GM23338 (cell line): Measurements from ENCODE around the gene SPATA13. TPM values are rescaled to one million over a fixed set of nuclear protein-coding genes. Genes with fewer than 3 reads are reported as not detected.

Experiments used
- ATAC-seq: fragments of 200-7000 bp; cut with Tn5 transposase; 3 replicates; pipeline ENCODE4 v1.9.1; 2020
- DNase-seq: peaks from one replicate; pipeline ENCODE4 v3.0.0-alpha.2; 2015; ENCODE audit warnings: low spot score
- H2AFZ ChIP-seq: fragments of 200-600 bp; sonication (generic); 2 replicates; pipeline ENCODE4 v1.8.0; 2016; ENCODE audit warnings: antibody characterized with exemption, mild to moderate bottlenecking, moderate library complexity
- H3F3A ChIP-seq: fragments of 200-600 bp; sonication (generic); replicated peaks from 2 replicates; pipeline ENCODE4 v1.8.0; 2017; ENCODE audit warnings: antibody characterized with exemption, mixed run types, low read depth
- H3K27ac ChIP-seq: fragments of 200-600 bp; sonication (generic); 2 replicates; pipeline ENCODE4 v1.6.1; 2016; ENCODE audit warnings: low read depth
- H3K27me3 ChIP-seq: fragments of 200-600 bp; sonication (generic); 2 replicates; pipeline ENCODE4 v1.8.0; 2016; ENCODE audit warnings: mild to moderate bottlenecking, mixed run types, moderate library complexity; ENCODE audit not compliant: insufficient read depth
- H3K36me3 ChIP-seq: fragments of 200-600 bp; sonication (generic); 2 replicates; pipeline ENCODE4 v1.8.0; 2016; ENCODE audit warnings: mild to moderate bottlenecking; ENCODE audit not compliant: insufficient read depth
- H3K4me1 ChIP-seq: fragments of 200-600 bp; sonication (generic); 2 replicates; pipeline ENCODE4 v1.8.0; 2016; ENCODE audit warnings: mild to moderate bottlenecking, moderate library complexity; ENCODE audit not compliant: insufficient read depth
- H3K4me2 ChIP-seq: fragments of 200-600 bp; sonication (generic); 2 replicates; pipeline ENCODE4 v1.7.1; 2017; ENCODE audit warnings: mixed run types
- H3K4me3 ChIP-seq: fragments of 200-600 bp; sonication (generic); 2 replicates; pipeline ENCODE4 v1.6.1; 2016; ENCODE audit warnings: mixed run types
- H3K79me2 ChIP-seq: fragments of 200-600 bp; sonication (generic); replicated peaks from 2 replicates; pipeline ENCODE4 v1.8.0; 2017; ENCODE audit warnings: mild to moderate bottlenecking; ENCODE audit not compliant: insufficient read depth
- H3K9me2 ChIP-seq: fragments of 200-600 bp; sonication (generic); 2 replicates; pipeline ENCODE4 v1.8.0; 2017; ENCODE audit not compliant: insufficient read depth
- H4K20me1 ChIP-seq: fragments of 200-600 bp; sonication (generic); replicated peaks from 2 replicates; pipeline ENCODE4 v1.8.0; 2017; ENCODE audit warnings: mild to moderate bottlenecking; ENCODE audit not compliant: insufficient read depth
- H3K27ac Mint-ChIP-seq: 2 replicates; pipeline ENCODE4 v1.8.0; 2020; ENCODE audit warnings: inconsistent platforms, mild to moderate bottlenecking, moderate library complexity, mixed read lengths
- H3K27me3 Mint-ChIP-seq: 3 replicates; pipeline ENCODE4 v1.8.0; 2022; ENCODE audit warnings: low read depth, mild to moderate bottlenecking, moderate library complexity, mixed read lengths, inconsistent platforms; ENCODE audit not compliant: insufficient read depth, poor library complexity
- H3K36me3 Mint-ChIP-seq: 3 replicates; pipeline ENCODE4 v1.8.0; 2021; ENCODE audit warnings: low read depth, mild to moderate bottlenecking, inconsistent platforms, moderate library complexity, mixed read lengths
- H3K4me1 Mint-ChIP-seq: 3 replicates; pipeline ENCODE4 v1.8.0; 2020; ENCODE audit warnings: mild to moderate bottlenecking, inconsistent platforms, mixed read lengths
- H3K4me3 Mint-ChIP-seq: 3 replicates; pipeline ENCODE4 v1.8.0; 2021; ENCODE audit warnings: moderate library complexity, mild to moderate bottlenecking, inconsistent platforms, mixed read lengths
- H3K9me3 Mint-ChIP-seq: 3 replicates; pipeline ENCODE4 v1.8.0; 2020; ENCODE audit warnings: moderate library complexity, mild to moderate bottlenecking, inconsistent platforms, mixed read lengths
- EZH2 ChIP-seq: fragments of 200-600 bp; sonication (generic); IDR thresholded peaks from one replicate; pipeline ENCODE4 v1.8.0; 2017; ENCODE audit warnings: antibody characterized with exemption, mild to moderate bottlenecking, low read depth; ENCODE audit not compliant: unreplicated experiment
- JUNB ChIP-seq: IDR thresholded peaks from one replicate; pipeline ENCODE4 v1.6.1; 2016; ENCODE audit warnings: antibody characterized with exemption; ENCODE audit not compliant: unreplicated experiment
- NANOG ChIP-seq: IDR thresholded peaks from 2 replicates; pipeline ENCODE4 v1.6.1; 2016; ENCODE audit warnings: antibody characterized with exemption, borderline replicate concordance
- POLR2AphosphoS5 ChIP-seq: IDR thresholded peaks from 2 replicates; pipeline ENCODE4 v1.6.1; 2016; ENCODE audit warnings: antibody characterized with exemption, low read depth
- STAT1 ChIP-seq: IDR thresholded peaks from one replicate; pipeline ENCODE4 v1.6.1; 2016; ENCODE audit warnings: antibody characterized with exemption; ENCODE audit not compliant: unreplicated experiment
- ZNF114 ChIP-seq: fragments of 250-450 bp; sonication (Bioruptor Pico); IDR thresholded peaks from 2 replicates; pipeline ENCODE4 v1.5.0; 2020; ENCODE audit warnings: mild to moderate bottlenecking, moderate library complexity
- ZNF331 ChIP-seq: fragments of 250-450 bp; sonication (Bioruptor Pico); IDR thresholded peaks from 2 replicates; pipeline ENCODE4 v1.5.0; 2020; ENCODE audit warnings: low read depth, mild to moderate bottlenecking, moderate library complexity
- polyA plus RNA-seq: library from polyadenylated mRNA; unstranded; fragments of >200 nt; fragmentation: Nextera tagmentation; extraction: Ambion mirVana; gene quantifications from 2 replicates; pipeline ENCODE4 v1.2.1, GENCODE V29; 2016
- total RNA-seq: library from RNA; depleted of rRNA; stranded (reverse); fragments of >200 nt; shearing (Covaris generic); gene quantifications from 2 replicates; pipeline ENCODE4 v1.2.3, GENCODE V29; 2014
- TF ChIP-seq, protein P1 (sequence below), 2 experiments: fragments of 200-600 bp in 1 of 2; sonication (generic) in 1 of 2; conservative IDR thresholded peaks; 2 replicates each; pipeline versions ENCODE4 v1.5.1 to v1.6.1; 2016 to 2017; ENCODE audit warnings: antibody characterized with exemption in 2 of 2, low read depth in 2 of 2, mild to moderate bottlenecking in 2 of 2, moderate library complexity in 1 of 2
- TF ChIP-seq, protein P2 (sequence below): IDR thresholded peaks from one replicate; pipeline ENCODE4 v1.6.1; 2018; ENCODE audit warnings: antibody characterized with exemption; ENCODE audit not compliant: unreplicated experiment
- TF ChIP-seq, protein P3 (sequence below): fragments of 250-450 bp; sonication (Bioruptor Pico); IDR thresholded peaks from 2 replicates; pipeline ENCODE4 v1.5.0; 2020; ENCODE audit warnings: mild to moderate bottlenecking, moderate library complexity

Gene SPATA13
- total and polyA plus RNA-seq, 2 experiments from 2014 or later, result 11.9 to 45.7 TPM

DNA sequence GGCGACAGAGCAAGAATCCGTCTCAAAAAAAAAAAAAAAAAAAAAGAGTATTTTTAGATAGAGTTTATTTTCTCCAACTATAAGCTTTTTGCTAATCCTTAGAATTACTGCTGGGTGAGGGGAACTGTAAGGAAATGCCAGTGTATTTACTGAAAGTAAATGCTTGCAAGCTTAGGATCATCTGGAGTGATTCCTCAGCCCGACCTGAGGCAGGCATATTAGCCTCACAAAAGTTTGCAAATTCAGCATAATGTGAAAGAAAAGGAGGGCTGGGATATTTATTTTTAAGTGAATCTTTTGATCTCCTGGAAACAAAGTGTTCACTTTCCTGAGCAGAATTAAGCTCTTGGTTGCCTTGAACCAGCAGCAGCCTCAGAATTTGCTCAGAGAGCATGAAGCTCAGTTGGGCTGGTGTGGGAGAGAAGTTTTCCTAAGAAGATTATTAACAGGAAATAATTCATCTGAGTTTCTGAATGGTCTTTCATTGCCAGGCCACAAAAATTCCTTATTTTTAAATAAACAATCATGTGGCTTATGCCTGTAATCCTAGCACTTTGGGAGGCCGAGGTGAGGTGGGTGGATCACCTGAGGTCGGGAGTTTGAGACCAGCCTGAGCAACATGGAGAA is 24.7 kb upstream of the SPATA13 start (continued):
- no peak for TF ChIP-seq JUNB
- no peak for TF ChIP-seq EZH2
- TF ChIP-seq ZNF114, result no peak
- no peak for TF ChIP-seq ZNF331 (CRISPR knock-in tag)
- TF ChIP-seq, protein P1, sequence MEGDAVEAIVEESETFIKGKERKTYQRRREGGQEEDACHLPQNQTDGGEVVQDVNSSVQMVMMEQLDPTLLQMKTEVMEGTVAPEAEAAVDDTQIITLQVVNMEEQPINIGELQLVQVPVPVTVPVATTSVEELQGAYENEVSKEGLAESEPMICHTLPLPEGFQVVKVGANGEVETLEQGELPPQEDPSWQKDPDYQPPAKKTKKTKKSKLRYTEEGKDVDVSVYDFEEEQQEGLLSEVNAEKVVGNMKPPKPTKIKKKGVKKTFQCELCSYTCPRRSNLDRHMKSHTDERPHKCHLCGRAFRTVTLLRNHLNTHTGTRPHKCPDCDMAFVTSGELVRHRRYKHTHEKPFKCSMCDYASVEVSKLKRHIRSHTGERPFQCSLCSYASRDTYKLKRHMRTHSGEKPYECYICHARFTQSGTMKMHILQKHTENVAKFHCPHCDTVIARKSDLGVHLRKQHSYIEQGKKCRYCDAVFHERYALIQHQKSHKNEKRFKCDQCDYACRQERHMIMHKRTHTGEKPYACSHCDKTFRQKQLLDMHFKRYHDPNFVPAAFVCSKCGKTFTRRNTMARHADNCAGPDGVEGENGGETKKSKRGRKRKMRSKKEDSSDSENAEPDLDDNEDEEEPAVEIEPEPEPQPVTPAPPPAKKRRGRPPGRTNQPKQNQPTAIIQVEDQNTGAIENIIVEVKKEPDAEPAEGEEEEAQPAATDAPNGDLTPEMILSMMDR (conservative IDR thresholded peaks at IDR 0.05; ENCODE audit: low read depth in 2 of 2), result no peak
- TF ChIP-seq POLR2AphosphoS5, result no peak
- no peak for TF ChIP-seq STAT1
- TF ChIP-seq, protein P2, sequence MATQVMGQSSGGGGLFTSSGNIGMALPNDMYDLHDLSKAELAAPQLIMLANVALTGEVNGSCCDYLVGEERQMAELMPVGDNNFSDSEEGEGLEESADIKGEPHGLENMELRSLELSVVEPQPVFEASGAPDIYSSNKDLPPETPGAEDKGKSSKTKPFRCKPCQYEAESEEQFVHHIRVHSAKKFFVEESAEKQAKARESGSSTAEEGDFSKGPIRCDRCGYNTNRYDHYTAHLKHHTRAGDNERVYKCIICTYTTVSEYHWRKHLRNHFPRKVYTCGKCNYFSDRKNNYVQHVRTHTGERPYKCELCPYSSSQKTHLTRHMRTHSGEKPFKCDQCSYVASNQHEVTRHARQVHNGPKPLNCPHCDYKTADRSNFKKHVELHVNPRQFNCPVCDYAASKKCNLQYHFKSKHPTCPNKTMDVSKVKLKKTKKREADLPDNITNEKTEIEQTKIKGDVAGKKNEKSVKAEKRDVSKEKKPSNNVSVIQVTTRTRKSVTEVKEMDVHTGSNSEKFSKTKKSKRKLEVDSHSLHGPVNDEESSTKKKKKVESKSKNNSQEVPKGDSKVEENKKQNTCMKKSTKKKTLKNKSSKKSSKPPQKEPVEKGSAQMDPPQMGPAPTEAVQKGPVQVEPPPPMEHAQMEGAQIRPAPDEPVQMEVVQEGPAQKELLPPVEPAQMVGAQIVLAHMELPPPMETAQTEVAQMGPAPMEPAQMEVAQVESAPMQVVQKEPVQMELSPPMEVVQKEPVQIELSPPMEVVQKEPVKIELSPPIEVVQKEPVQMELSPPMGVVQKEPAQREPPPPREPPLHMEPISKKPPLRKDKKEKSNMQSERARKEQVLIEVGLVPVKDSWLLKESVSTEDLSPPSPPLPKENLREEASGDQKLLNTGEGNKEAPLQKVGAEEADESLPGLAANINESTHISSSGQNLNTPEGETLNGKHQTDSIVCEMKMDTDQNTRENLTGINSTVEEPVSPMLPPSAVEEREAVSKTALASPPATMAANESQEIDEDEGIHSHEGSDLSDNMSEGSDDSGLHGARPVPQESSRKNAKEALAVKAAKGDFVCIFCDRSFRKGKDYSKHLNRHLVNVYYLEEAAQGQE, result no peak
- no peak for TF ChIP-seq NANOG

DNA sequence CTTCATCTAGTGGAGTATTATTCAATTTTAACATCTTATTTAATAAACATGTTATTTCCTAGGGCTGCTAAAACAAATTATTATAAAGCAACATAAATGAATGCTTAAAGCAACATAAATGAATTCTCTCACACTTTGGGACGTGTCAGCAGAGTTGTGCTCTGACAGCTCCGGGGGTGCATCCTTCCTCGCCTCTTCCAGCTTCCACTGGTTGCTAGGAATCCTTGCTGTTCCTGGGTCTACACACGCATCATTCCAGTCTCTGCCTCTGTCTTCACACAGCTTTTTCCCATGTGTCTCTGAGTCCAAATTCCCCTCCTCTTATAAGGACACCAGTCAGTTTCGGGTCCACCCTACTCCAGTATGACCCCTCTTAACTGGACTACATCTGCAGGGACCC is 21.6 kb upstream of the SPATA13 start:
- Mint-ChIP-seq H3K4me1 (peaks cover 26% of the 10 kb centered on the region), H3K27ac (no peak overlapping the region), H3K4me3 (no peak overlapping the region), H3K27me3 (peaks cover 2% of the 10 kb centered on the region), H3K36me3 (no peaks in the 10 kb centered on the region), H3K9me3 (no peaks in the 10 kb centered on the region)
- no peaks in the 10 kb centered on the region for H3K9me2 ChIP-seq
- TF ChIP-seq EZH2 (no peak), STAT1 (no peak), ZNF114 (no peak), JUNB (no peak)
- TF ChIP-seq, protein P1 (conservative IDR thresholded peaks at IDR 0.05; ENCODE audit: low read depth in 2 of 2), result no peak
- TF ChIP-seq, protein P3, sequence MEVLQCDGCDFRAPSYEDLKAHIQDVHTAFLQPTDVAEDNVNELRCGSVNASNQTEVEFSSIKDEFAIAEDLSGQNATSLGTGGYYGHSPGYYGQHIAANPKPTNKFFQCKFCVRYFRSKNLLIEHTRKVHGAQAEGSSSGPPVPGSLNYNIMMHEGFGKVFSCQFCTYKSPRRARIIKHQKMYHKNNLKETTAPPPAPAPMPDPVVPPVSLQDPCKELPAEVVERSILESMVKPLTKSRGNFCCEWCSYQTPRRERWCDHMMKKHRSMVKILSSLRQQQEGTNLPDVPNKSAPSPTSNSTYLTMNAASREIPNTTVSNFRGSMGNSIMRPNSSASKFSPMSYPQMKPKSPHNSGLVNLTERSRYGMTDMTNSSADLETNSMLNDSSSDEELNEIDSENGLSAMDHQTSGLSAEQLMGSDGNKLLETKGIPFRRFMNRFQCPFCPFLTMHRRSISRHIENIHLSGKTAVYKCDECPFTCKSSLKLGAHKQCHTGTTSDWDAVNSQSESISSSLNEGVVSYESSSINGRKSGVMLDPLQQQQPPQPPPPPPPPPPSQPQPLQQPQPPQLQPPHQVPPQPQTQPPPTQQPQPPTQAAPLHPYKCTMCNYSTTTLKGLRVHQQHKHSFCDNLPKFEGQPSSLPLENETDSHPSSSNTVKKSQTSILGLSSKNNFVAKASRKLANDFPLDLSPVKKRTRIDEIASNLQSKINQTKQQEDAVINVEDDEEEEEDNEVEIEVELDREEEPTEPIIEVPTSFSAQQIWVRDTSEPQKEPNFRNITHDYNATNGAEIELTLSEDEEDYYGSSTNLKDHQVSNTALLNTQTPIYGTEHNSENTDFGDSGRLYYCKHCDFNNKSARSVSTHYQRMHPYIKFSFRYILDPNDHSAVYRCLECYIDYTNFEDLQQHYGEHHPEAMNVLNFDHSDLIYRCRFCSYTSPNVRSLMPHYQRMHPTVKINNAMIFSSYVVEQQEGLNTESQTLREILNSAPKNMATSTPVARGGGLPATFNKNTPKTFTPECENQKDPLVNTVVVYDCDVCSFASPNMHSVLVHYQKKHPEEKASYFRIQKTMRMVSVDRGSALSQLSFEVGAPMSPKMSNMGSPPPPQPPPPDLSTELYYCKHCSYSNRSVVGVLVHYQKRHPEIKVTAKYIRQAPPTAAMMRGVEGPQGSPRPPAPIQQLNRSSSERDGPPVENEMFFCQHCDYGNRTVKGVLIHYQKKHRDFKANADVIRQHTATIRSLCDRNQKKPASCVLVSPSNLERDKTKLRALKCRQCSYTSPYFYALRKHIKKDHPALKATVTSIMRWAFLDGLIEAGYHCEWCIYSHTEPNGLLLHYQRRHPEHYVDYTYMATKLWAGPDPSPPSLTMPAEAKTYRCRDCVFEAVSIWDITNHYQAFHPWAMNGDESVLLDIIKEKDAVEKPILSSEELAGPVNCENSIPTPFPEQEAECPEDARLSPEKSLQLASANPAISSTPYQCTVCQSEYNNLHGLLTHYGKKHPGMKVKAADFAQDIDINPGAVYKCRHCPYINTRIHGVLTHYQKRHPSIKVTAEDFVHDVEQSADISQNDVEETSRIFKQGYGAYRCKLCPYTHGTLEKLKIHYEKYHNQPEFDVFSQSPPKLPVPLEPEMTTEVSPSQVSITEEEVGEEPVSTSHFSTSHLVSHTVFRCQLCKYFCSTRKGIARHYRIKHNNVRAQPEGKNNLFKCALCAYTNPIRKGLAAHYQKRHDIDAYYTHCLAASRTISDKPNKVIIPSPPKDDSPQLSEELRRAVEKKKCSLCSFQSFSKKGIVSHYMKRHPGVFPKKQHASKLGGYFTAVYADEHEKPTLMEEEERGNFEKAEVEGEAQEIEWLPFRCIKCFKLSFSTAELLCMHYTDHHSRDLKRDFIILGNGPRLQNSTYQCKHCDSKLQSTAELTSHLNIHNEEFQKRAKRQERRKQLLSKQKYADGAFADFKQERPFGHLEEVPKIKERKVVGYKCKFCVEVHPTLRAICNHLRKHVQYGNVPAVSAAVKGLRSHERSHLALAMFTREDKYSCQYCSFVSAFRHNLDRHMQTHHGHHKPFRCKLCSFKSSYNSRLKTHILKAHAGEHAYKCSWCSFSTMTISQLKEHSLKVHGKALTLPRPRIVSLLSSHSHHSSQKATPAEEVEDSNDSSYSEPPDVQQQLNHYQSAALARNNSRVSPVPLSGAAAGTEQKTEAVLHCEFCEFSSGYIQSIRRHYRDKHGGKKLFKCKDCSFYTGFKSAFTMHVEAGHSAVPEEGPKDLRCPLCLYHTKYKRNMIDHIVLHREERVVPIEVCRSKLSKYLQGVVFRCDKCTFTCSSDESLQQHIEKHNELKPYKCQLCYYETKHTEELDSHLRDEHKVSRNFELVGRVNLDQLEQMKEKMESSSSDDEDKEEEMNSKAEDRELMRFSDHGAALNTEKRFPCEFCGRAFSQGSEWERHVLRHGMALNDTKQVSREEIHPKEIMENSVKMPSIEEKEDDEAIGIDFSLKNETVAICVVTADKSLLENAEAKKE (CRISPR knock-in tag), result no peak
- H3K36me3 ChIP-seq, result no peaks in the 10 kb centered on the region
- no peaks in the 10 kb centered on the region for H3K79me2 ChIP-seq
- no peak for ATAC-seq
- H3K4me2 ChIP-seq, result no peak overlapping the region
- H3F3A ChIP-seq, result no peaks in the 10 kb centered on the region
- H2AFZ ChIP-seq, result no peak overlapping the region
- no peak overlapping the region for H3K27ac ChIP-seq
- H4K20me1 ChIP-seq, result no peaks in the 10 kb centered on the region
- no peak overlapping the region for H3K4me3 ChIP-seq
- H3K27me3 ChIP-seq, result no peaks in the 10 kb centered on the region
- peaks cover 16% of the 10 kb centered on the region; the same call in 1 of the 2 replicates for H3K4me1 ChIP-seq
- DNase-seq, result no peak
